ENCODE data around the gene NECTIN1.

NECTIN1 gene

GRCh38 chr11:119742263-119742861 is 13.4 kb upstream of the NECTIN1 start:
- POLR2A ChIA-PET = interaction anchor here (0.5 kb wide), 1 partner anchor 106 kb away, joined by 6 read pairs; no protein-coding TSS in a partner anchor
- CTCF ChIA-PET = interaction anchor here (0.7 to 3.5 kb wide), 10 partner anchors 10 to 100 kb away, joined by 3 to 17 read pairs (median 6); partner anchors contain the start of gene NECTIN1
- no peak for TF ChIP-seq CTCF (IDR thresholded peaks at IDR 0.05; ENCODE audit: control extremely low read depth, extremely low read depth, low read depth, missing control alignments)
- DNase-seq (ENCODE audit: extremely low spot score) = no peak

- peak; percentile 87 for DNase-seq (ENCODE audit: extremely low spot score)
- ChIA-PET CTCF (interaction anchor here (1.3 to 3.5 kb wide), 5 partner anchors 10 to 49 kb away, joined by 3 to 17 read pairs (median 7); partner anchors contain the start of gene NECTIN1), POLR2A (no interaction called here)
- TF ChIP-seq CTCF (IDR thresholded peaks at IDR 0.05; ENCODE audit: control extremely low read depth, extremely low read depth, low read depth, missing control alignments) = peak; percentile 92
Observed at GRCh38 chr11:119741369-119742262, 12.6 kb upstream of the NECTIN1 start.

- POLR2A ChIA-PET = interaction anchor here (1.4 kb wide), 1 partner anchor 11 kb away, joined by 6 read pairs; the partner anchor contains the start of gene NECTIN1
- CTCF ChIA-PET = interaction anchor here (0.9 to 4.1 kb wide), 10 partner anchors 10 to 367 kb away, joined by 3 to 47 read pairs (median 4); partner anchors contain the start of gene NECTIN1
- no peak for DNase-seq (ENCODE audit: extremely low spot score)
- TF ChIP-seq CTCF (IDR thresholded peaks at IDR 0.05; ENCODE audit: control extremely low read depth, extremely low read depth, low read depth, missing control alignments) = no peak
Observed at GRCh38 chr11:119739975-119740374, 11.0 kb upstream of the NECTIN1 start.

GRCh38 chr11:119739021-119739703 is 10.2 kb upstream of the NECTIN1 start:
- ChIA-PET CTCF (interaction anchor here (1.1 to 4.1 kb wide), 6 partner anchors 9 to 366 kb away, joined by 3 to 47 read pairs (median 6); partner anchors contain the start of gene NECTIN1), POLR2A (interaction anchor here (1.4 kb wide), 1 partner anchor 10 kb away, joined by 6 read pairs; the partner anchor contains the start of gene NECTIN1)
- DNase-seq (ENCODE audit: extremely low spot score) = no peak
- no peak for TF ChIP-seq CTCF (IDR thresholded peaks at IDR 0.05; ENCODE audit: control extremely low read depth, extremely low read depth, low read depth, missing control alignments)

GRCh38 chr11:119738059-119738439 is 9.0 kb upstream of the NECTIN1 start:
- DNase-seq (ENCODE audit: extremely low spot score) = no peak
- TF ChIP-seq CTCF (IDR thresholded peaks at IDR 0.05; ENCODE audit: control extremely low read depth, extremely low read depth, low read depth, missing control alignments) = no peak
- POLR2A ChIA-PET = interaction anchor here (0.6 kb wide), 1 partner anchor 882 kb away, joined by 3 read pairs; no protein-coding TSS in a partner anchor
- CTCF ChIA-PET = interaction anchor here (1.5 to 4.1 kb wide), 5 partner anchors 8 to 64 kb away, joined by 5 to 47 read pairs (median 6); partner anchors contain the start of gene NECTIN1

All from GM10248 (cell line).